Sigmoid colon (tissue), 4 donors: ENCODE data around the gene FAM24B.

Experiments used
- POLR2A ChIP-seq, 2 donors: fragments of 450-650 bp; IDR thresholded peaks; one replicate each; pipeline ENCODE4 v1.6.1; 2016; ENCODE audit warnings: antibody characterized with exemption in 2 of 2, mild to moderate bottlenecking in 2 of 2, moderate library complexity in 2 of 2
- POLR2AphosphoS5 ChIP-seq, 4 donors: sonication (generic); formaldehyde crosslinking; IDR thresholded peaks; one replicate each; pipeline ENCODE4 v1.6.1; 2017; ENCODE audit warnings: antibody characterized with exemption in 4 of 4
- TF ChIP-seq, protein P1 (sequence below), 4 experiments: fragments of 450-650 bp in 3 of 4; fragments of 200-600 bp in 1 of 4; IDR thresholded peaks; one replicate each; pipeline ENCODE4 v1.5.1; 2016 to 2019; ENCODE audit warnings: antibody characterized with exemption in 4 of 4, mild to moderate bottlenecking in 3 of 4, moderate library complexity in 2 of 4

DNA sequence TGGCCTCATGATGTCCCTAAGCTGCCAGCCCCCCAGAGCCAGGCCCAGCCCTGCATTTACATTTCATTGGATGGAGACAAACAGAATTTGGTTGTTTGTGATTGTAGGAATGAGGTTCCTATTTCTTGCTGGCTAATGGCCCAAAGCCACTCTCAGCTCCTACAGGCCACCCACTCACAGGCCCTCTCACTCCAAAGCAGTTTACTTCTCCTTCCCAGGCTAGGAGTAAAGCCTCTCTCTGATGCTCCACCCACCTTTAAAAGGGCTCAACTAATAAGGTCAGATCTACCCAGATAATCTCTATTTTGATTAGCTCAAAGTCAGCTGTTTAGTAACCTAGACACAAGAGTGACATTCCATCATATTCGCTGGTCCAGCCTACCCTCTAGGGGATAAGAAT lies 22.5 kb downstream of the FAM24B start:
- TF ChIP-seq POLR2A (IDR thresholded peaks at IDR 0.05) (no peak), POLR2AphosphoS5 (IDR thresholded peaks at IDR 0.05) (no peak)
- TF ChIP-seq, protein P1, sequence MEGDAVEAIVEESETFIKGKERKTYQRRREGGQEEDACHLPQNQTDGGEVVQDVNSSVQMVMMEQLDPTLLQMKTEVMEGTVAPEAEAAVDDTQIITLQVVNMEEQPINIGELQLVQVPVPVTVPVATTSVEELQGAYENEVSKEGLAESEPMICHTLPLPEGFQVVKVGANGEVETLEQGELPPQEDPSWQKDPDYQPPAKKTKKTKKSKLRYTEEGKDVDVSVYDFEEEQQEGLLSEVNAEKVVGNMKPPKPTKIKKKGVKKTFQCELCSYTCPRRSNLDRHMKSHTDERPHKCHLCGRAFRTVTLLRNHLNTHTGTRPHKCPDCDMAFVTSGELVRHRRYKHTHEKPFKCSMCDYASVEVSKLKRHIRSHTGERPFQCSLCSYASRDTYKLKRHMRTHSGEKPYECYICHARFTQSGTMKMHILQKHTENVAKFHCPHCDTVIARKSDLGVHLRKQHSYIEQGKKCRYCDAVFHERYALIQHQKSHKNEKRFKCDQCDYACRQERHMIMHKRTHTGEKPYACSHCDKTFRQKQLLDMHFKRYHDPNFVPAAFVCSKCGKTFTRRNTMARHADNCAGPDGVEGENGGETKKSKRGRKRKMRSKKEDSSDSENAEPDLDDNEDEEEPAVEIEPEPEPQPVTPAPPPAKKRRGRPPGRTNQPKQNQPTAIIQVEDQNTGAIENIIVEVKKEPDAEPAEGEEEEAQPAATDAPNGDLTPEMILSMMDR (IDR thresholded peaks at IDR 0.05) = no peak
